Amygdala (tissue), 56 donors: ENCODE data around the gene ANKRD2.
"Not testable (repeated sequence)": the region's sequence is repeated elsewhere in the genome, so short reads cannot be mapped to it uniquely, and the experiment has no call there.

Experiments
- DNase-seq, 56 donors: peaks; one replicate each; lab custom pipeline; 2025; lab: John Stamatoyannopoulos, UW

The ANKRD2 gene

DNA sequence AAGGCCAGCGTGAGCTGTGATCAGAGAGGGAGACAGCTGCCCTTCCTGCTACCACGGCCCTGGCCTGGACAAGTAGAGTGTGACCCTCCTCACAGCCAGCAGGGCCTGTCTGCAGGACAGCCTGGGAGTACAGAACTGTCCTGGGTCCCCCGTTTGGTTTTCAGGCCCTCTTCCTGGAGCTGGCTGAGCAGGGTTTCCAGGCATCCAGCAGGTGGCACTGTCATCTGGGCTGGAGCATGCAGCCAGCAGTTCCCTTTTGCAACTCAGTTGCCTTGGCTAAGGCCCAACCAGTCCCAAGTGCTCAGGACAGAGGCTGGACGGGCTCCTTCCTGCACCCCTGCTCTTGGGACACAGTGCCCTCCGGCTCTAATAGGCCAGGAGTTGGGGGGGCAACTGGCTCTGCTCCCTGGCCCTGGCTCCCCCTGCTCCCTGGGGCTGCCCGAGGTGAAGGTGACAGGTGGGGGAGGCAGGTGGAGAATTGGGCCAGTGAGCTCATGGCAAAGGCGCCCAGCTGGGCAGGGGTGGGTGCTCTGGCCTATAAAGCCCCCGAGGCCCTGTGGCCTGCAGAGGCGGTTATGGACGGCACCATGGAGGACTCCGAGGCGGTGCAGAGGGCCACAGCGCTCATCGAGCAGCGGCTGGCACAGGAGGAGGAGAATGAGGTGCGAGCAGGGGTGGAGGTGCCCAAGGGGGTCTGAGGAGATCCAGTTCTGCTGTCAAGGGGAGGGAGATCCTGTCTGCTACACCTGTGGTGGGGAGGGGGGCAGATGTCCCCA, at the start of gene ANKRD2:
TSS of gene ANKRD2 (plus strand) at position 566 of the 776 bp plus-strand sequence. CDS start at position 576, 10 bp downstream.
- peak in 48 of 56 donors; percentile 10 to 79 (median 54) for DNase-seq

DNA sequence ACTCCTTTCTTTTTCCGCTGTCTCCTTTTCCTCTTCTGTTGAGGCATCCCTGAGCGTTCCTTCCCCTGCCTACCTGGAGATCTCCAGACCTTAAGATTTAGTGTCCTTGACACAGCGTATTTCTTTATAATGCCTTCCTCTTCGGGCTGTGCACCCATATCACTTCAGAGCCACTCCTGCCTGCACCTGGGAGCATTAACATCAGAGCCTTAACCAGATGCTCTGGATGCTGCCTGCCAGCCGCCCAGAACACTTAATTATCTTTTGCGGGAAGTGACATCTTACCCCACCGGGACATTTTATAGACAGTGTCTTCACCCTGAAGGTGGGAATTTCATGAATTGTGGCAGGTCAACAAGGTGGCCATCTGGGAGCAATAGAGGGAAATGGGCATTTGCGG, 49.6 kb upstream of the ANKRD2 start:
- no peak for DNase-seq

GRCh38 chr10:97525086-97525485, 47.5 kb upstream of the ANKRD2 start:
- no peak for DNase-seq

DNA sequence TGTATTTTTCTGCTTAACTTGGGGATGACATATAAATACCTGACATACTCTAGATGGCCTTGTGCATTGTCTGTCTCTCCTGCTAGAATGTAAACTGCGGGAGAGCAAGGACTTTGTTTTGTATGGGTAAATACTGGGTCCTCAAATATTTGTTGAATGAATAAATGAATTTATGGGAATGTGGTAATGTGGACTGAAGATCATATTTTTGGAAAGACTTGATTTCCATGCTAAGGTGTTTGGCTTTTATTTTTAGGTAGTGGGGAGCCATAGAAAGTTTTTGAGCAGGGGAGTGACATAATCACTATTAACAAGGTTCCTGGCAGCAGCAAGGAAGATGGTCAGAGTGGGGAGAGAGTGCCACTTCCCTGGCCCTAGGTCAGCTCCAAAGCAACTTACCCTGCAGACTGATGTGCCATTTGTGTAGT, 46.9 kb upstream of the ANKRD2 start:
- no peak for DNase-seq

DNA sequence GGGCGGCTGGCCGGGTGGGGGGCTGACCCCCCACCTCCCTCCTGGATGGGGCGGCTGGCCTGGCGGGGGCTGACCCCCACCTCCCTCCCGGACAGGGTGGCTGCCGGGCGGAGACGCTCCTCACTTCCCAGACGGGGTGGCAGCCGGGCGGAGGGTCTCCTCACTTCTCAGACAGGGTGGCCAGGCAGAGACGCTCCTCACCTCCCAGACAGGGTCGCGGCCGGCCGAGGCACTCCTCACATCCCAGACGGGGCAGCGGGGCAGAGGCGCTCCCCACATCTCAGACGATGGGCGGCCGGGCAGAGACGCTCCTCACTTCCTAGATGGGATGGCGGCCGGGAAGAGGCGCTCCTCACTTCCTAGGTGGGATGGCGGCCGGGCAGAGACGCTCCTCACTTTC, 43.7 kb upstream of the ANKRD2 start:
- DNase-seq, result not testable (repeated sequence)

- no peak for DNase-seq
Observed at GRCh38 chr10:97529685-97530465, 42.7 kb upstream of the ANKRD2 start.

DNA sequence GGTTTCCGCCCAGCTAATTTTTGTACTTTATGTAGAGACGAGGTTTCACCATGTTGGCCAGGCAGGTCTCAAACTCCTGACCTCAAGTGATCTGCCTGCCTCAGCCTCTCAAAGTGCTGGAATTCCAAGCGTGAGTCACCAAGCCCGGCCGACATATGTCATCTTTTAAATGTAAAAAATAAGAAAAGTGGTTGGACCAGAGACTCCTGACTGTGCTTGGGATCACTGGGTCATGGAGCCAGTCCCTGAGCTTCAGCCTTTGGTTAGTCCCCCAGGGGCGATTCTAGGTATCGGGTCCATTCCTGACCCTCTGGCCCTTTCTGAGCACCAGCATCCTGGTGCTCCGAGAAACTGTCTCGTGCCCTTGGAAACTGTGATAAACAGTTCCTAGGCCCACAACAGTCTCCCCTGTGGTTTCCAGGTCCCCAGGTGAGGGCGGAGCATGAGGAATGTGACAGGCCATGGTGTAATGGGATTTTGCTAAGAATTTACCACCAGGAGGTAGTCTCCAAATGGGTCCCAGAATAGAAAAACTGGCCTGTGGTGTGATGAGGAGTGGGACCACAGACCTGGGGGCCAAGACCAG, 41.1 kb upstream of the ANKRD2 start:
- DNase-seq, result no peak

- peak in 32 of 56 donors; percentile 7 to 75 (median 31) for DNase-seq
Observed at GRCh38 chr10:97532935-97533671, 39.5 kb upstream of the ANKRD2 start.

DNA sequence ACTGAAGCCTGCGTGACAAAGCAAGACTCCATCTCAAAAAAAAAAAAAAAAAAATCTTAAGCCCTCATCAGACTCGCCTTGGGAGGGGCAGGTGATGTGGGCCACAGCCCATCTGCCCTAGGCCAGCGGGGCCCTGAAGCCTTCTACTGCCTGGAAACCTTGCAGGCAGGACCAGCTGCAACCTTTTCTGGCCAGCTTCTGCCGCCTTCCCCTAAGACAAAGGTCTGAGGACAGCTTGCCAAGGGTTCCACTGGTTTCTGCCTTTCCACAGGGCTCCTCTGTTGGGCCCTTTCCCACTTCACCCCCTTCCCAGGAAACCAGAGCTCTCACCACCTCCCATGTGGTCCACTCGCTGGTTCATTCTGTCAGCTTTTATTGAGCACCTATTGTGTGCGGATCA, 38.7 kb upstream of the ANKRD2 start:
- DNase-seq, result peak in 17 of 56 donors; percentile 19 to 60 (median 31)

GRCh38 chr10:97534746-97535367, 37.7 kb upstream of the ANKRD2 start:
- DNase-seq, result peak in 35 of 56 donors; percentile 9 to 73 (median 39)

DNA sequence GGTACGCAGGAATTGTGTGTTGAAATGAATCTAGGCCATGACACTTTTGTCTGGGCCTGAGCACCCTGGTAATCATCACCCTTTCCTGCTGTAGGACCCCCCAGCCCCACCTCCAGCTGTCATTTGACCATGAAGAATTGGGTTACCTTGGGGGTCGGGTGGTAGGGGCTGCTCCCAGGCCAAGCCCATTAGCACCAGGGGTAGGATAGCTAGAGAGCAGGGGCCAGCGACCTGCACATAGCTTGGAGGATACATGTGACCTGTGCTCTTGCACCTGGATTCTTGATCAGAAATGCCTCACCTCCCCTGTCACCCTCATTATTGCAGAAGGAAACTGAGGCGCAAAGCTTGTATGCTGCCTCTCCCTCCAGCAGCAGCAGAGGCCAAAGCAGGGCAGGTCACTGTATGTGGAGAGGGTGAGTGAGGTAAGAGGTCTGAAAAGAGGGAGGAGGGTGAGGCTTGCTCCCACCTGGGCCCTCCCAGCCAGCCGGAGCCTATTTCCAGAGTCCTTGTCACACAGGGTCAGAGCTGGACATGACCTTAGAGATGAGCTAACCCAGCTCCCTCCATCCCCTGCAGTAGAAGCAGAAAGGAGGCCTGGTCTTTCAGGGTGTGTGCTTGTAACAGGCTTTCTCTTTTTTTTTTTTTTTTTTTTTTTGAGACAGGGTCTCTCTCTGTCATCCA, 35.3 kb upstream of the ANKRD2 start:
- no peak for DNase-seq

DNA sequence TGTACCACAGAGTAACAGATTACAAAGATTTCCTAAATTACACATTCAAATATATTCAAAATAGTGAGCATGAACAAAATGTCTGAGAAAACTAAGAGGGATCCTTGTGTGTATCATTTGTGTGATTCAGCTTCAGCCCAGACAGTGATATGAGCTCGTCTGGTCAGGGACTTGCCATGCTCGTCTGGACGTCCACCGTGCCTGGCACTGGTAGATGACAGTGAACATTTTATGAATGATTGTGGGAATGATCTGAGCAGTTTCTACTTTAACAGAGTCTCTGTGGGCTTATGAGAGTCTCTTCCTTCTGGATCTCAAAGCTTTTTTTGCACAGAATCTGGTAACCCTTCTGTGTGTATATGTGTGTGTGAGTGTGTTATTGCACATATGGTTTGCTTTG, 34.2 kb upstream of the ANKRD2 start:
- DNase-seq, result peak in 7 of 56 donors; percentile 9 to 24 (median 18)

DNA sequence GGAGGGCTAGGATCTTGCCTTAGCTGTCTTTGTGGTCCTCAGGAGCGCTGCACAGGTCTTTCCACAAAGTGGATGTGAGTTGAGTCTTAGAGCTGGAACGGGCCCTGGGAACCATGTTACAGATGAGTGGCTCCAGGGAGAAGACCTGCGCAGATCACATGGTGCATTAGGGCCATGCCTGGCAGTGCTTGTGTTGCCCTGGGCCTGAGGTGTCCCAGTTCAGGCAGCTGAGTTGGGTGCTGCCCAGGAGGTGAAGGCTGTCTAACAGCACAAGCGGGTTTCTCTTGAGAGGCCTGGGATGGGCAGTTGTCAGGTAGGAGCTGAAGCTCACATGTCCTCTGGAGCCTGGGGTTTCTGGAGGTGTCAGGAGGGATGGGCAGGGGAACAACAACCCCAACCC, 33.7 kb upstream of the ANKRD2 start:
- DNase-seq, result no peak

DNA sequence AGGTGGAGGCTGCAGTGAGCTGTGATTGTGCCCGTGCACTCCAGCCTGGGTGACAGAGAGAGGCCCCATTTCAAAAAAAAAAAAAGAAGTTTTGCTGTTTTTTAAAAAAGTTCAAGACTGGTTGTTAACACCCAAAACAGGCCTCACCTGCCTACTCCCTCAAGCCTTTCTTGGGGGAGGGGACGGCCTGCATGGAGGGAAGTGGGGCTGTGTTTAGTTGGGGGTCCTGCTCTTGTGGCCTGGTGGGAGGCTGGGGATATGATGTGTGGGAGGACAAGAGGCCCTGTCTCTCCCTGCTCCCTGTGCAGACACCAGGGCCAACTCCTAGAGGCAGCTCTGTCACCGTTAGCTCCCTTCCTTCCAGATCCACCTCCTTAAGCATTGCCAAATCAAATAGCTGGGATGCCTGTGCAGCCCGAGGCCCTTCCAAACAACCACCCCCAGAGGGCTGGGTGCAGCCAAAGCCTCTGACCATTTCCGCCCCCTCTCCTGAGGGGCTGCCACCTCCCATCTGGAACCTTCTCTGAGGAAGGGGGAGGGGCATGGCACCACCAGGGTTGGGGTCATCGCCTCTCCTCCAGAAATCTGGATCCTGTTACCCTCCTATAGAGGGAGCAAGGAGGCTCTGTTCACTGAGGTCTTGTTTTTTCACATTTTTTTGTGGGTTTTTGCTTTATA, 32.9 kb upstream of the ANKRD2 start:
- peak in 1 of 56 donors; percentile 46 for DNase-seq

DNA sequence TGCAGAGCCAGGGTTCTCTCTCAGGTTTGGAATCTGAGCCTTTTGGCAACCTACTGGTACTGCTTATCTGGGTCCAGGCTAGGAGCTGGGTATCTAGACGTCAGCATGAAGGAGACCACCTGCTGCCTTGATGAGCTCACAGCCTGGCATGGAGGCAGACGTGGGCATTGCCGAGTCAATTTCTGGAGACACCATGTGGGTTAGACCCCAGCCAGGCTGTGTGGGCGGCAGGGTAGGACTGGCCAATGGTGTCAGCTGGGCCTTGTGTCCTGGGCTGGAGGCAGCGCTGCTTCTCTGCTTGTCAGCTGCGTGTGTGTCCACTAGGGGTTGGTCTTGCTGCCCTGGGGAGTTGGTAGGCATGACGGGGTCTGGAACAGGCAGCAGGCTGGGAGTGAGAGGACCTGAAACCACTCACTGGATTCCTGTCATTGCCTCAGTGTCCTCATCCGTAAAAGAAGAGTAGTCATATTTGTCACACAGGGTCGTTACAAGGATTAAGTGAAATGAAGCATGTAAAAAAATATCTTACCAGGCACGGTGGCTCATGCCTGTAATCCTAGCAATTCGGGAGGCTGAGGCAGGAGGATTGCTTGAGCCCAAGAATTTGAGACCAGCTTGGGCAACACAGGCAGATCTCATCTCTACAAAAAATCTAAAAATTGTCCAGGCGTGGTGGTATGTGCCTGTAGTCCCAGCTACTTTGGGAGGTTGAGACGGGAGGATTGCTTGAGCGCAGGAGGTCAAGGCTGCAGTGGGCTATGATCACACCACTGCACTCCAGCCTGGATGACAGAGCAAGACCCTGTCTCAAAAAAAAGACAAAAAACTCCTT, 31.7 kb upstream of the ANKRD2 start:
- no peak for DNase-seq

DNA sequence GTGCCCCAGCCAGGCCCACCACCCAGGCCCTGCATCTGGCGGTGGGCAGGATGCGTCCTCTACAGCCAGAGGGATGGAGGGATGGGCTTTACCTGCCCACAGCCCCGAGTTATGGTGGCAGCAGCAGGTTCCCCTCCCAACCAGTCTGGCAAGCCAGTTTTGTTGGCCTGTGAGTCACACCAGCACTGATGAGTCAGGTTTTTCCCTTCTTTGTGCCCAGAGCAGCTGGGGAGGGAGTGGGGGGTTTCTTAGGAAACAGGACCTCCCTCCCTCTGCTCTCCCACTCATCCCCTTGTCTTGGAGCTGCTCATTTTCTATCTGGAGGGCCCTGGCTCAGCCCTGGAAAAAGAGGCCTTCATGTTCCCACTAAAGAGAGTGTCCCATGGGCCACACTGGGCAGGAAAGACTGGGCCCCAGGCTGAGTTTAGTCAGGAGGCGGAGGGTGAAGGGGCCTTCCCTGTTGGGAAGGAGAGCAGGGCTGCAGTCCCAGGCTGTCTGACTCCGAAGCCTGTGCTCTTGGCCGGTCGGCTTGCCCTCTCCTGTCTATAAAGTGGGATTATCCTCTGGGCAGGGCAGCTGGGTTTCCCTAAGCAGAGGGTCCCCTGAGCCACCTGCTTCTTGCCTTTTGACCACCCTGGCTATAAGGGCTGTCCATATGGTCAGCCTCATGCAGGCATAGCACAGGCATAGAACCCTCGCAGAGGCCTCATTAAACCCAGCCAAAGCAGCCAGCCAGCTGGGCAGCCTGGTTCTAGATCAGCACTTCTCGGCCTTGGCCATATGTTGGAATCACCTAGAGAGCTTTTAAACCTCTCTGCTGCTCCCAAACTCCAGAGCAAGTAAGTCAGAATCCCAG, 30.2 kb upstream of the ANKRD2 start:
- peak in 37 of 56 donors; percentile 17 to 75 (median 45) for DNase-seq

GRCh38 chr10:97543025-97543546, 29.5 kb upstream of the ANKRD2 start:
- DNase-seq, result peak in 54 of 56 donors; percentile 32 to 93 (median 78)
